K562 (cell line): Measurements from ENCODE around the gene C10orf71. TPM values are rescaled to one million over a fixed set of nuclear protein-coding genes. Genes with fewer than 3 reads are reported as not detected.

ENCODE experiments used
- ATAC-seq: fragments of 200-7000 bp; cut with Tn5 transposase; 3 replicates; pipeline ENCODE4 v1.9.1; 2020; ENCODE audit warnings: moderate library complexity
- BruUV-seq: library from RNA; stranded (reverse); fragments of 400-500 nt; replicated peaks from 2 replicates; lab custom pipeline; 2021; lab: Mats Ljungman, UMichigan
- CTCF ChIA-PET: fragments of 300-600 bp; formaldehyde crosslinking; extraction: SDS; loops from one replicate; lab custom pipeline; 2021; ENCODE audit warnings: low intra/inter-chr PET ratio; lab: Yijun Ruan, JAX
- POLR2A ChIA-PET: fragments of 300-600, 350-650 bp; sonication (Branson Sonifier 250); formaldehyde crosslinking; extraction: SDS; loops from one replicate; lab custom pipeline; 2021; ENCODE audit warnings: antibody characterized with exemption, inconsistent platforms; lab: Yijun Ruan, JAX
- DNase-seq, 4 experiments: peaks; one replicate each; pipeline versions ENCODE4 v3.0.0 to v3.0.0-alpha.2; 2011 to 2018; ENCODE audit warnings: low spot score in 3 of 4, mixed read lengths in 3 of 4; ENCODE audit errors: extremely low read depth in 1 of 4
- FAIRE-seq: peaks from 2 replicates; lab custom pipeline; 2011; peaks lifted over from hg19 to GRCh38; lab: Jason Lieb, UNC
- H2AFZ ChIP-seq: 2 replicates; pipeline ENCODE4 v1.6.0; 2011; ENCODE audit warnings: low read depth, low read length, control low read depth, inconsistent platforms
- H3K27ac ChIP-seq: fragments of 200-600 bp; 3 replicates; pipeline ENCODE4 v1.8.0; 2011; ENCODE audit warnings: low read depth, mild to moderate bottlenecking, control low read depth, inconsistent platforms, low read length, moderate library complexity, mixed read lengths; ENCODE audit errors: extremely low read depth
- H3K27me3 ChIP-seq, 2 experiments: fragments of 300-600 bp in 1 of 2; 2 replicates in 1 of 2; 3 replicates in 1 of 2; pipeline versions ENCODE4 v1.6.0 to v1.8.0; 2011; ENCODE audit warnings: inconsistent platforms in 2 of 2, low read length in 2 of 2, mild to moderate bottlenecking in 1 of 2, mixed read lengths in 1 of 2, moderate library complexity in 1 of 2; ENCODE audit not compliant: control insufficient read depth in 2 of 2, insufficient read depth in 2 of 2
- H3K36me3 ChIP-seq: fragments of 300-600 bp; 3 replicates; pipeline ENCODE4 v1.8.0; 2011; ENCODE audit warnings: mild to moderate bottlenecking, low read length, inconsistent platforms; ENCODE audit not compliant: control insufficient read depth, insufficient read depth
- H3K4me1 ChIP-seq, 2 experiments: fragments of 200-600 bp in 1 of 2; replicated peaks in 1 of 2; 2 replicates in 1 of 2; 3 replicates in 1 of 2; pipeline versions ENCODE4 v1.5.1 to v1.8.0; 2011; ENCODE audit warnings: inconsistent platforms in 2 of 2, low read length in 2 of 2, mild to moderate bottlenecking in 1 of 2, mixed read lengths in 1 of 2, moderate library complexity in 1 of 2; ENCODE audit not compliant: control insufficient read depth in 2 of 2, insufficient read depth in 2 of 2
- H3K4me2 ChIP-seq: 2 replicates; pipeline ENCODE4 v1.6.1; 2011; ENCODE audit warnings: low read length, control low read depth, inconsistent platforms, mixed read lengths; ENCODE audit not compliant: insufficient read depth
- H3K4me3 ChIP-seq: fragments of 200-600 bp; sonication (generic), shearing (Covaris generic); 2 replicates; pipeline ENCODE4 v1.5.1; 2016; ENCODE audit warnings: control low read depth, inconsistent platforms
- H3K79me2 ChIP-seq: fragments of 200-600 bp; 3 replicates; pipeline ENCODE4 v1.8.0; 2011; ENCODE audit warnings: low read length, inconsistent platforms; ENCODE audit not compliant: control insufficient read depth, insufficient read depth
- H3K9ac ChIP-seq, 2 experiments: 2 replicates each; pipeline versions ENCODE4 v1.6.0 to v1.6.1; 2011; ENCODE audit warnings: low read depth in 2 of 2, low read length in 2 of 2, control low read depth in 1 of 2, inconsistent platforms in 1 of 2, mild to moderate bottlenecking in 1 of 2, mixed read lengths in 1 of 2; ENCODE audit not compliant: insufficient read depth in 1 of 2
- H3K9me1 ChIP-seq: one replicate; pipeline ENCODE4 v1.6.0; 2011; ENCODE audit warnings: inconsistent platforms, mild to moderate bottlenecking, low read length, moderate library complexity; ENCODE audit not compliant: control insufficient read depth, insufficient read depth
- H3K9me3 ChIP-seq: replicated peaks from 2 replicates; pipeline ENCODE4 v1.5.1; 2011; ENCODE audit warnings: low read depth, low read length, inconsistent platforms; ENCODE audit not compliant: control insufficient read depth, insufficient read depth
- H4K20me1 ChIP-seq: replicated peaks from 2 replicates; pipeline ENCODE4 v1.6.1; 2011; ENCODE audit warnings: low read length, inconsistent platforms, mixed read lengths; ENCODE audit not compliant: control insufficient read depth, insufficient read depth
- FUS ChIP-seq: fragments of 200-400 bp; formaldehyde crosslinking; optimal IDR thresholded peaks from 2 replicates; pipeline ENCODE3; 2017; ENCODE audit warnings: low read depth, low read length
- HDAC8 ChIP-seq: fragments of 450-650 bp; IDR thresholded peaks from 2 replicates; pipeline ENCODE4 v1.6.1; 2016; ENCODE audit warnings: mild to moderate bottlenecking, missing genetic modification characterization, moderate library complexity, missing compliant biosample characterization
- NFIC ChIP-seq: fragments of 450-650 bp; IDR thresholded peaks from 2 replicates; pipeline ENCODE4 v1.6.1; 2017; ENCODE audit warnings: mild to moderate bottlenecking, inconsistent platforms
- POLR2AphosphoS2 ChIP-seq: IDR thresholded peaks from 2 replicates; pipeline ENCODE4 v1.6.1; 2012; ENCODE audit warnings: low read length, improper control_type of control experiment
- XRCC5 ChIP-seq: fragments of 200-400 bp; formaldehyde crosslinking; IDR thresholded peaks from 2 replicates; pipeline ENCODE4 v1.6.1; 2017; ENCODE audit warnings: low read depth, mild to moderate bottlenecking, low read length
- WGBS: fragments of 100-300 bp; shearing (Covaris generic); methylation state at CpG from one replicate; pipeline ENCODE4 v1.1.6; 2016; ENCODE audit warnings: low coverage, mixed read lengths; ENCODE audit not compliant: insufficient coverage; ENCODE audit errors: missing lambda C conversion rate; 5-methylcytosine and 5-hydroxymethylcytosine counted together
- in situ Hi-C: fragments of 300-500 bp; cut with MboI; formaldehyde crosslinking; loops from 4 replicates; pipeline ENCODE4 v1.15.0; 2018; ENCODE audit warnings: inconsistent platforms, mixed read lengths
- intact Hi-C: fragments of 100-400 bp; cut with micrococcal nuclease; formaldehyde crosslinking; loops from 2 replicates; pipeline ENCODE4 v1.14.2; 2022
- polyA plus RNA-seq, 8 experiments: library from polyadenylated mRNA; depleted of rRNA in 4 of 8; stranded (reverse) in 5 of 8; unstranded in 3 of 8; fragments of >200 nt; fragmentation: Nextera tagmentation in 2 of 8; fragmentation: Illumina TruSeq in 1 of 8; extraction: Ambion mirVana in 2 of 8; extraction: Trizol in 1 of 8; gene quantifications; 2 replicates each; pipeline versions ENCODE4 v1.2.1 to v1.2.3, GENCODE V29; 2011 to 2014; ENCODE audit warnings: inconsistent platforms in 1 of 8, missing spikeins in 1 of 8
- total RNA-seq, 7 experiments: library from RNA; depleted of rRNA in 6 of 7; stranded (reverse); fragments of >200 nt in 6 of 7; fragmentation: Illumina TruSeq in 2 of 7; extraction: Trizol in 2 of 7; gene quantifications; 2 replicates each; pipeline versions ENCODE4 v1.2.1 to v1.2.3, GENCODE V29; 2011 to 2021; ENCODE audit warnings: low replicate concordance in 1 of 7

C10orf71 gene
- total and polyA plus RNA-seq, 9 of the 15 experiments (the other 6 are each of a cell fraction or from before 2014, with no cell fraction given) = 0.06 to 4.5 (median 1.3) TPM

DNA sequence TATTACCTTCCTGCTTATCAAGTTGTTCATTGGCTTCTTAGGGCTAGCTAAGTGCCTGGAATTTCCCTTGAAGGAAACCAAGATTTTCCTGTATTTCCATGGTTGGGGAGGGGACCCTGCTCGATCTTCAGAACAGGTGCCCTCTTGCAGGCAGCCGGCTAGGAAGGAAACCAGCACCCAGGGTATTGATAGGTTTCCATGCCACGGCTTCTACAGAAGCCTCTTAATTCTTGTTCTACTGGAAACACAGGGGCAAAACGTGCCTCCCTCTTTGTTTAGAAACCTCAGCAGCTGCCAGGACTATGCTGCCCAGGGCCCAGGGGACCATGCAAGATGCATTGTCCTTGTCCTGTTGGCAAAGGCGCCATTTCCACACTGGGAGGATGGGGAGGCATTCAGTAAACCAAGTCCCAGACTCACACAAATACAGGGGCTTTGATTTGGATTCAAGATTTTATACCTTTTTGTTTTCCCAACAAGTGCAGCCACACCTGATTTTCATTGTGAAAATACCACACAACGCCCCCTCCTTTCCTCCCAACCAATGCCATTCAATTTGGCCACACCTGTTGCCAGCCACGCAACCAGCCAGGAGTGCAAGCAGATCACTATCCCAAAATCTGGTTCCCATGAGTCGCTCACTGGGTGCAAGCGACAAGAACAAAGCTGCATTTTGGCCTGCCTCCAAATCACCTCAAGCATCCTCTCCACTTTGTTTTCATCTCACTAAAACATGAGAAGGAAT lies 29.6 kb downstream of the C10orf71 start:
- Histone ChIP-seq H3K4me3 (no peak overlapping the region), H3K36me3 (peaks cover 4% of the 10 kb centered on the region; the same call in 1 of the 3 replicates), H3K9ac (no peak overlapping the region), H3K9me3 (no peaks in the 10 kb centered on the region), H2AFZ (no peak overlapping the region), H3K27me3 (0 out of 5 replicates have a peak, but pooled peaks cover 2 to 7% of the 10 kb centered on the region in 2 experiments), H3K9me1 (no peaks in the 10 kb centered on the region), H3K4me2 (no peak overlapping the region), H3K79me2 (no peaks in the 10 kb centered on the region), H3K27ac (no peak overlapping the region), H4K20me1 (no peaks in the 10 kb centered on the region), H3K4me1 (no peaks in the 10 kb centered on the region; a peak in 1 of 5 replicates)
- in situ Hi-C loops (no loop called here), intact Hi-C loops (no loop called here)
- 15% methylated on average over 9 of the region's 9 CpGs for WGBS
- no peak for FAIRE-seq
- POLR2A ChIA-PET = interaction anchor here (0.5 to 1.5 kb wide), 2 partner anchors 13 to 127 kb away, joined by 3 read pairs; no protein-coding TSS in a partner anchor
- no TSS peak for BruUV-seq
- no peak for ATAC-seq
- TF ChIP-seq NFIC = peak; percentile 41
- TF ChIP-seq XRCC5 = no peak
- TF ChIP-seq FUS = no peak
- no peak for DNase-seq
- CTCF ChIA-PET = no interaction called here

DNA sequence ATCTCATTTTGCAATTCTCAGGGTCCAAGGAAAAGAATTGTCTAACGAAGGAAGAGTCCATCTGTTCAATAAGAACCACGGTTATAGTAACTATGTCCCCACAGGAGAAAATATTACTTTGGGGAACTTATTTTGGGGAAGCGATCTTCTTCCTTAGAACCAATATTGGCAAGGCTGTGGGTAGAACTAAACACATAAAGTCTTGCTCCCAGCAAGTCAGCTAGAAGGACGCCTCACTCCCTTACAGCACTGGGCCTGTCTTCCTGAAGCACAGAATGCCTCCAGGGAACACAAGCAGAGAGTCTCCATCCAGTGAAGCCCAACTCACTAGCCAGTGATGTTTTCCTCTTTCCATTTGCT lies 30.2 kb downstream of the C10orf71 start:
- Histone ChIP-seq H3K4me1 (no peaks in the 10 kb centered on the region; a peak in 1 of 5 replicates), H3K27me3 (peaks cover 2 to 12% of the 10 kb centered on the region in 2 experiments; a peak in 1 of 5 replicates), H2AFZ (no peak overlapping the region), H3K27ac (no peak overlapping the region), H3K4me2 (no peak overlapping the region), H3K4me3 (no peak overlapping the region)
- in situ Hi-C loops = no loop called here
- ChIA-PET POLR2A (interaction anchor here (0.5 to 1.5 kb wide), 3 partner anchors 14 to 127 kb away, joined by 3 read pairs; no protein-coding TSS in a partner anchor), CTCF (no interaction called here)
- FAIRE-seq = peak; percentile 42
- no peak for DNase-seq
- BruUV-seq = no TSS peak
- WGBS = 16% methylated on average over 4 of the region's 4 CpGs
- TF ChIP-seq NFIC (0 out of 2 replicates have a peak, but pooled peaks have one; percentile 1), POLR2AphosphoS2 (0 out of 2 replicates have a peak, but pooled peaks have one; percentile 36), HDAC8 (tag) (no peak)
- TF ChIP-seq, all 486 proteins: peak for 2
- H3K79me2 ChIP-seq = no peaks in the 10 kb centered on the region
- no peaks in the 10 kb centered on the region for H3K9me1 ChIP-seq
- no peak for ATAC-seq
- H4K20me1 ChIP-seq = no peaks in the 10 kb centered on the region
- no peaks in the 10 kb centered on the region for H3K9me3 ChIP-seq
- H3K36me3 ChIP-seq = no peaks in the 10 kb centered on the region; the same call in 2 of the 3 replicates
- H3K9ac ChIP-seq = no peak overlapping the region
- intact Hi-C loops = no loop called here
